Stimulated activated effector memory CD8-positive, alpha-beta T cell treated with anti-CD3 and anti-CD28 coated beads, Interleukin-12 subunit alpha, Interleukin-12 subunit beta, amount 100 ng/mL, for 72 hours (primary cell): ENCODE measurements around the gene INMT.

Experiments
- ATAC-seq: fragments of 150-1000 bp; cut with Tn5 transposase; 2 replicates; pipeline ENCODE4 v1.10.0; 2021
- DNase-seq, 2 donors: peaks; one replicate each; pipeline ENCODE4 v3.0.0; 2021 to 2022; ENCODE audit warnings: low spot score in 2 of 2
- H3K27ac Mint-ChIP-seq: one replicate; pipeline ENCODE4 v1.8.0; 2022; ENCODE audit warnings: mild to moderate bottlenecking, mixed read lengths
- H3K36me3 Mint-ChIP-seq: one replicate; pipeline ENCODE4 v1.8.0; 2022; ENCODE audit warnings: mild to moderate bottlenecking, mixed read lengths
- H3K4me1 Mint-ChIP-seq: one replicate; pipeline ENCODE4 v1.8.0; 2022; ENCODE audit warnings: mixed read lengths
- H3K4me3 Mint-ChIP-seq: one replicate; pipeline ENCODE4 v1.8.0; 2022; ENCODE audit warnings: mild to moderate bottlenecking, mixed read lengths
- H3K9me3 Mint-ChIP-seq: one replicate; pipeline ENCODE4 v1.8.0; 2022; ENCODE audit warnings: mixed read lengths

Gene INMT

DNA sequence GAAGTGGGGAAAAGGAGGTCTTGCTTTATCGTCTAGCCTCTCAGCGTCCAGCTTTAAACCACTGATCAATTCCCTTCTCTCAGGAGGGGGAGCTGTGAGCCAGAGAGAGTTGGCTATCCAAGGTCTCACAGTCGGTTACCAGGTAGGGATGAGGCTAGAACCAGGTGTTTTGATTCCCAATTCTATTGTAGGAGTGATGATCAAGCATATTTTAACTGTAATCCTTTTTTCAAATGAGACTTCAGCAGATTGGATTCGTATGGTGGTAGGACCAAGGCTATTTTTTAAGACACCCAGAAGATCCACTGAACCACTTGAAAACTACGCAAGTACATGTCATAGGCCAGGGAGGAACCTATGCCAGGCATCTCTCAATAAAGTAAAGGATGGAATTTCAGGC lies 27.6 kb downstream of the INMT start:
- ATAC-seq = no peak
- H3K36me3 Mint-ChIP-seq = no peaks in the 10 kb centered on the region
- no peak for DNase-seq
- H3K9me3 Mint-ChIP-seq = no peaks in the 10 kb centered on the region
- no peak overlapping the region for H3K27ac Mint-ChIP-seq
- H3K4me3 Mint-ChIP-seq = no peak overlapping the region
- no peaks in the 10 kb centered on the region for H3K4me1 Mint-ChIP-seq

DNA sequence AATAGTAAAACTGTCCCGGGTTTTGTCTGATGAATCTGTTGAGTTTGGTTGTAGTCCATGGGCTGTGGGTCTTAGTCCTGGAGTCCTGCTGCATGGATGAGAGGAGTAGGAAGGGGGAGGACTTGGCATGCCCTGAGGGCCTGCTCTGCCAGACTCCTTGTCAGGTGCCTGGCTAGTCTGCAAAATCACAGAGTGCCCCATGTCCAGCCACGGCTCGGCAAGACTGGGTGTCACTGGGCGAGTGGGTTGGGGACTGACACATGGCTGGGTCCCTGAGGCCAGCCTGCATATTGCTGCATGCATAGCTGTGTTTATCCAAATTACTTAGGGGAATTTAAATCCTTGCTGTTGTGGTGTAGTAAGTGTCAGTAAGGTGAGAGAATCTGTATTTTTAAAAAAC lies 29.0 kb downstream of the INMT start:
- no peak overlapping the region for H3K27ac Mint-ChIP-seq
- ATAC-seq = no peak
- H3K9me3 Mint-ChIP-seq = no peaks in the 10 kb centered on the region
- no peak overlapping the region for H3K4me3 Mint-ChIP-seq
- no peaks in the 10 kb centered on the region for H3K36me3 Mint-ChIP-seq
- H3K4me1 Mint-ChIP-seq = no peaks in the 10 kb centered on the region
- no peak for DNase-seq

DNA sequence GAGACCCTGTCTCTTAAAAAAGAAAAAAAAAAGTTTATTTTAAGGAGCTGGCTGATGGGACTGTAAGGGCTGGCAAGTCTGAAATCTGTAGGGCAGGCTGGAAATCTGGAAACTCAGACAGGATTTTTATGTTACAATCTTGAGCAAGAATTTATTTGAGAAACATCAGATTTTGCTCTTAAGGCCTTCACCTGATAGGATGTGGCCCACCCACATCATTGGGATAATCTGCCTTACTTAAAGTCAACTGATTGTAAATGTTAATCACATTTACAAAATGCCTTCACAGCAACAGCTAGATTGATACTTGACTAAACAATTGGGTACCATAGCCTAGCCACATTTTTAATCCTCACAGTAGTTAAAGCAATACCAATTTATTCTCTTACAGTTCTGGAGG lies 30.8 kb downstream of the INMT start:
- Mint-ChIP-seq H3K27ac (no peak overlapping the region), H3K4me3 (no peak overlapping the region), H3K4me1 (no peaks in the 10 kb centered on the region), H3K36me3 (no peaks in the 10 kb centered on the region), H3K9me3 (no peaks in the 10 kb centered on the region)
- ATAC-seq (no peak), DNase-seq (no peak)

DNA sequence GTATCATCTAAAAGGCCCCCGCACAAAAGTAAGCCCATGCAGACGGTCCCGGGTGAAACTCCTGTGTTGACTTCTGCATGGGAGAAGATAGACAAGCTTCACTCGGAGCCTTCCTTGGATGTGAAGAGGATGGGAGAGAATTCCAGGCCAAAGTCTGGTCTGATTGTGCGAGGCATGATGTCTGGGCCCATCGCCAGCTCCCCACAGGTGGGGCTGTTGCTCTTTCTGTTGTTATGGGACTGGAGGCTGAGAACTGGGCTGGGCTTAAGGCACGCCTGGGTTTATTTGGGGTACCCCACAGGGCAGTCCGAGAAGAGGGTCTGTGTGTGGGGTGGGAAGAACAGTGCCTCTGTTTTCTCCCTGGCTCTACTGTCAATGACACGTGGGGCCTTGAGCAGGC lies 33.9 kb downstream of the INMT start:
- peak overlapping the region; percentile 3 for H3K27ac Mint-ChIP-seq

DNA sequence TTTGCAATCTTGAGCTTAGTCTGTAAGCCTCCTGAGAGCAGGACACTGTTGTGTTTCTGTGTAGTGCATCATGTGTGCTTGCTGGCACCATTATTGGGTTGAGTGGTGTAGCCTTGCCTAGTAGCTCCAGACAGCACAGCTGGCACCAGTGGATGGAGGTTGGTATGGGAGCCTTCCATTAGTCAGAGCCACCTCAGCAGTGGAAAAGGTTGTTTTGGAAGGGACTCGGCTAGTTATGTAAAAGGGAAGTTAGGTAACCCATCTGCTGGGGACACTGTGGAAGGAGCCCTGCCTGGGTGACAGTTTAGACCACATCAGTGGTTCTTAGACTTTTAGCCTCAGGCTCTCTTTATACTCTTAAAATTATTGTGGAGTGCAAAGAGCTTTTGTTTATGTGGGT lies 35.6 kb downstream of the INMT start:
- no peak for DNase-seq
- Mint-ChIP-seq H3K27ac (no peak overlapping the region), H3K36me3 (no peaks in the 10 kb centered on the region), H3K4me3 (no peak overlapping the region), H3K9me3 (no peaks in the 10 kb centered on the region), H3K4me1 (no peaks in the 10 kb centered on the region)
- no peak for ATAC-seq

More for the DNA sequence above, 33.9 kb downstream of the INMT start:
- DNase-seq (no peak), ATAC-seq (no peak)
- Mint-ChIP-seq H3K9me3 (no peaks in the 10 kb centered on the region), H3K4me3 (no peak overlapping the region), H3K36me3 (no peaks in the 10 kb centered on the region), H3K4me1 (no peaks in the 10 kb centered on the region)

DNA sequence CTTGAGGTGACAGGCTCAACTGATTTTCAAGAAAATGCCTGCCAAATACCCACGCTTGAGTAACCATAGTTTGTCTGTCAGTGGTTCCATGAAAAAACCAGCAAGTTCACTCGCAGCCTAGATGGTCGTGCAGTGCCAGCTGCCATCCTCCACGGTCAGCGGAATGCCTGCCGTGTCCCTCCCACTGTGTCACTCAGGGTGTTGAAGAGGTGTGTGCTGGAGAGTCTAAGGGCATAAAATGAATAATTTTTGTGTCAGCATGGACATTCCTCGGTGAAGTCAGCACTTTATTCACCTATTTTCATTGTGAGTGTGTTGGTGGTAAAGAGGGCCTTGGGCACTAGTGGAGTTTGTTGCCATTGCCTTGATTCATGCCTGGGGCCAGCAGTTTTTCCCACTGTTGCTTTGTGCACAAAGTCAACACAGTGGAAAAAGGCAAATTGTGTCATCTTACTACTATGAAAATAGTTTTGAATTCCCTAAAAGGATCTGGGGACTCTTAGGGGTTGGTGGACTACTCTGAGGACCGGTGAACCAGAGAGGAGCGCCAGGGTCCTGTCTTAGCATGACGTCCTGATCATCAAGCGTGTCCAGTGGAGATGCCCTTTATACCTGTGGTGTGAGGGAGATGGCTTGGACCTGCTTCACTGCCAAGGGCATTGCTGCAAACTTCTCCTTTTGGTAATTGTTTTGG lies 36.9 kb downstream of the INMT start:
- Mint-ChIP-seq H3K9me3 (no peaks in the 10 kb centered on the region), H3K4me3 (no peak overlapping the region), H3K4me1 (no peaks in the 10 kb centered on the region), H3K27ac (no peak overlapping the region), H3K36me3 (no peaks in the 10 kb centered on the region)
- no peak for DNase-seq
- ATAC-seq = no peak

DNA sequence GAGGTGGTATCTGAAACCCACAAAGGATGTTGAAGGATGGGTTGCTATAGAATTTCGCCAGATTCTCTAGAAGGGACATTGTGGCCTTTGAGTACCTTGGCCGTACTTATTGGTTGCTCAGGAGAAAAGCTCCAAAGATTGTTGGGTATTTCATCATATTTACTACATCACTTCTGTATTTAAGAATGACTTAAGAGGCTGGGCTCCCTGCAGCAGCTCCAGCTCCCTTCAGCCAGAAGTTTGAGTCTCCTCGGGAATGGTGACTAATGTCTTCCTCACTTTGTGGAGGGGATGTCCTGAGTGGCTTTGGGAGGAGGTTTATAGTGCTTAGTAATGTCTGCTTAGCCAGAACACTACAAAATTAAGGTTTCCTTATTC lies 37.4 kb downstream of the INMT start:
- no peak for DNase-seq

DNA sequence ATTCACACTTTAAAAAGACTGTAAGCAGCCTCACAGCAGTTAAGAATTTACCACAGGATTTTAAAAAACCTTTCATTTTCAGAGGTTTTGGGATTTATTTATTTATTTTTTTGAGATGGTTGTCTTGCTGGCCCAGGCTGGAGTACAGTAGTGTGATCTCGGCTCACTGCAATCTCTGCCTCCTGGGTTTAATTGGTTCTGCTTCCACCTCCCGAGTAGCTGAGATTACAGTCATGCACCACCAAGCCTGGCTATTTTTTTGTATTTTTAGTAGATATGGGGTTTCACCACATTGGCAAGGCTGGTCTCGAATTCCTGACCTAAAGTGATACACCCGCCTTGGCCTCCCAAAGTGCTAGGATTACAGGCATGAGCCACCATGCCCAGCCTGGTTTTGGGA lies 38.4 kb downstream of the INMT start:
- DNase-seq (no peak), ATAC-seq (no peak)
- Mint-ChIP-seq H3K4me3 (no peak overlapping the region), H3K4me1 (no peaks in the 10 kb centered on the region), H3K27ac (no peak overlapping the region), H3K9me3 (no peaks in the 10 kb centered on the region), H3K36me3 (no peaks in the 10 kb centered on the region)

More for the DNA sequence above, 37.4 kb downstream of the INMT start:
- Mint-ChIP-seq H3K4me3 (no peak overlapping the region), H3K4me1 (no peaks in the 10 kb centered on the region), H3K9me3 (no peaks in the 10 kb centered on the region), H3K36me3 (no peaks in the 10 kb centered on the region), H3K27ac (no peak overlapping the region)
- ATAC-seq = no peak

DNA sequence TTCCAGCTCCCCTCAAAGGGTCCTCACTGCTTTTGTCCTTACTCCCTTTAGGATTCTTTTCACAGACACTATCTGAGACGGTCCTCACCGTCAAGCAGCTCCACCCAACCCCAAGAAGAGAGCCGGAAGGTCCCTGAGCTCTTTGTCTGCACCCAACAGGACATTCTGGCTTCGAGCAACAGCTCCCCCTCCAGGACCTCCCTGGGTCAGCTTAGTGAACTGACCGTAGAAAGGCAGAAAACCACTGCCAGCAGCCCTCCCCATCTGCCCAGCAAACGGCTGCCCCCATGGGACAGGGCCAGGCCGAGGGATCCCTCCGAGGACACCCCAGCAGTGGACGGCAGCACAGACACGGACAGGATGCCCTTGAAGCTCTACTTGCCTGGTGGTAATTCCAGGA lies 39.2 kb downstream of the INMT start:
- no peaks in the 10 kb centered on the region for H3K9me3 Mint-ChIP-seq
- ATAC-seq (no peak), DNase-seq (no peak)
- no peak overlapping the region for H3K4me3 Mint-ChIP-seq
- no peak overlapping the region for H3K27ac Mint-ChIP-seq
- H3K36me3 Mint-ChIP-seq = no peaks in the 10 kb centered on the region
- peaks cover 4% of the 10 kb centered on the region for H3K4me1 Mint-ChIP-seq

DNA sequence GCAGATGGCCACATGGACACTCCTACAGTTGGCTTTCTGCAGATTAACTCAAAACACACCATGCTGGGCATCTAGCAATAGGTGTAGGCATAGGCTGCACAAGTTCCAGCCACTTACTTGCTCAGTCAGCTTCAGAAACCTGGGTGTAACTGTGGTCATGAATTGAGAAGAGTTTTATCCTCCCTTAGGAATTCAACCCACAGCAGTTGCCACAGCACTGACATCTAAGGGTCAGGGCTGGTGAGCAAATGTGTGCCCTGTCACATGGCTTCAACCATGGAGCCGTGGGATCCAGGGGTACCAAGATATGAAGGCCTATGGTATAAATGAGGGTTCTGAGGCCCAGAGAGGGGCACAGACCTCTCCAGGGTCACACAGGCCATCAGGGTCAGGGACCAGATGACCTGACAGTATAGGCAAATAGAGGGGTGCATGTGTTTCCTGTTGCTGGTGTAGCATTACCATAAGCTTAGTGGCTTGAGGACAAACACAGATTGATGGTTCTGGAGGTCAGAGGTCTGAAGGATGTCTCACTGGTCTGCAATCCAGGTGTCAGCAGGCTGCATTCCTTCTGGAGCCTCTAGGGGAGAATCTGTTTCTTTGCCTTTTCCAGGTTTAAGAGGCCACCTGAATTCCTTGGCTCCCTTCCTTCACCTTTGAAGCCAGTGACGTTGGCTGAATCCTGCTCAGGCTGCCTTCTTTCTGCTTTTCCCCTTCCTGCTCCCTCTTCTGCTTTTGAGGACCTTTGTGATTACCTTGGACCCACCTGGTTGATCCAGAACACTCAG lies 43.4 kb downstream of the INMT start:
- H3K4me3 Mint-ChIP-seq = no peak overlapping the region
- H3K27ac Mint-ChIP-seq = peak overlapping the region; percentile 84
- H3K36me3 Mint-ChIP-seq = no peaks in the 10 kb centered on the region
- DNase-seq = no peak
- no peaks in the 10 kb centered on the region for H3K9me3 Mint-ChIP-seq
- no peak for ATAC-seq
- H3K4me1 Mint-ChIP-seq = peaks cover 17% of the 10 kb centered on the region

DNA sequence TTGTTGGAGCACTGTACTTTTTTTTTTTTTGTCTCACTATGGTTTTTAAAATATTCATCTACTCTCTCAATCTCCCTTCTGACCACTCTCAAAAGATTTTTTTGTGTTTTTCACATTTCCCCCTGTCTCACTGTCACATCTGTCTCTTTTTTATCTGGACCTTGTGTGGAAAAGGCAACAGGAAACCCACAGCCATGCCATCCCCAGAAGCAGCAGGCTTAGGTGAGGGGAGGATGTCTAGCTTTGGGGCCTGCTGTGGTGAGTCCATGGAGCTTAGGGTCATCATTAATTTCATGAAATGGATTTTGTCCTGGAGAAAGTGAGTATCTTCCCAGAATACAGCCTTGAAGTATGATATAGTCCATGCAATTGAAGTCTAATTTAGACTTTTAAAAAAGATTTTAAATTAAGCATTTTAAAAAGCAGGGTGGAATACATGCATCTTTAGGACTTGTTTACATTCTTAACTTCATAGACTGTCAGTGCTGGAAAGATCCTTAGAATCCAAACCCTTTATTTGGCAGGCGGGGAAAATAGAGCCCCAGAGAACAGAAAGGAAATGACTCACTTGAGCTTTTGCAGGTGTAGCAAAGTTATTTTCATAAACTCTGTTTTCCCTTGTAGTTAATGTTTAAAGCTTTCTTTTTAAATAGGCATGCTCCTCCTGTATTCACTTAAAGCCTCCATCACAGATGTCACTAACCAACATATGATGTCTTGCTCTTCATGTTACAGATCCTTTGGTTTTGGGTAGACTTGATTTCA lies 44.4 kb downstream of the INMT start:
- Mint-ChIP-seq H3K36me3 (no peaks in the 10 kb centered on the region), H3K4me1 (peaks cover 17% of the 10 kb centered on the region), H3K4me3 (no peak overlapping the region), H3K9me3 (no peaks in the 10 kb centered on the region), H3K27ac (peak overlapping the region; percentile 84)
- DNase-seq = peak in 1 of 2 donors; percentile 17
- ATAC-seq = no peak

DNA sequence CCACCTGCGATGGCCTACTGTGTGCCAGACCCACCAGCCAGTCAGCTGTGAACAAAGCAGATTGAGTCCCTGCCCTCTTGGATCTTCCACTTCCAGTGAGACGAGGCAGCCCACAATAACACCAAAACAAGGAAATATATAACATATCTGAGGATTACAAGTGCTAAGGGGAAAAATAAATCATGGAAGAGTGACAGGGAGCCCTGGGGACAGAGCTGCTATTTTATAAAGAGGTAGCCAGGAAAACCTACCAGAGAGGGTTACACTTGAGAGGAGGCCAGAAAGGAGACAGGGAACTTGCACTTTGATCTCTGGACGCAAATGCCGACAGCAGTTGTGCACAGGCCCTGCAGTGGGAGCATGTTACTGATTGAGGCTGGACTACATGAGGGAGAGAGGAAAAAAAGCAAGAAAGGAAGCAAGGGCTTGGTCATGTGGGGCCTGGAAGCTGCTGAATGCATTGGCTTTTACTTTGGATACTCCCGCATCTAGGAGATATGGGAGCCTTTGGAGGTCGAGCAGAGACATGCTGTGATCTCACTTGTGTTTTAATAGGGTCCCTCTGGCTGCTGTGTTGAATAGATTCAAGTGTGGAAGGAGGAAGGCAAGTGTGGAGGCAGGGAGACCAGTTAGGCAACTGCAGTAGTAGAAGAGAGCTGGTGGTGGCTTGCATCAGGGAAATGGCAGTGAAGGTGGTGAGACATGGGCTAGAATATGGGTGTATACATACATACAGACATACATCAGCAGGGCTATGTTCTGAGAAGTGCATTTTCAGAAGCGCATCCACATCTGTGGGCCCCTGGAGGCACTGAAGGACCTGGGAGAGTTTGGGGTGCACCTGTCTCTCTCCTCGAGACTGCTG lies 45.5 kb downstream of the INMT start:
- H3K4me1 Mint-ChIP-seq = peaks cover 17% of the 10 kb centered on the region
- H3K9me3 Mint-ChIP-seq = no peaks in the 10 kb centered on the region
- no peak for ATAC-seq
- H3K36me3 Mint-ChIP-seq = no peaks in the 10 kb centered on the region
- no peak overlapping the region for H3K4me3 Mint-ChIP-seq
- H3K27ac Mint-ChIP-seq = no peak overlapping the region
- DNase-seq = peak in 1 of 2 donors; percentile 30

DNA sequence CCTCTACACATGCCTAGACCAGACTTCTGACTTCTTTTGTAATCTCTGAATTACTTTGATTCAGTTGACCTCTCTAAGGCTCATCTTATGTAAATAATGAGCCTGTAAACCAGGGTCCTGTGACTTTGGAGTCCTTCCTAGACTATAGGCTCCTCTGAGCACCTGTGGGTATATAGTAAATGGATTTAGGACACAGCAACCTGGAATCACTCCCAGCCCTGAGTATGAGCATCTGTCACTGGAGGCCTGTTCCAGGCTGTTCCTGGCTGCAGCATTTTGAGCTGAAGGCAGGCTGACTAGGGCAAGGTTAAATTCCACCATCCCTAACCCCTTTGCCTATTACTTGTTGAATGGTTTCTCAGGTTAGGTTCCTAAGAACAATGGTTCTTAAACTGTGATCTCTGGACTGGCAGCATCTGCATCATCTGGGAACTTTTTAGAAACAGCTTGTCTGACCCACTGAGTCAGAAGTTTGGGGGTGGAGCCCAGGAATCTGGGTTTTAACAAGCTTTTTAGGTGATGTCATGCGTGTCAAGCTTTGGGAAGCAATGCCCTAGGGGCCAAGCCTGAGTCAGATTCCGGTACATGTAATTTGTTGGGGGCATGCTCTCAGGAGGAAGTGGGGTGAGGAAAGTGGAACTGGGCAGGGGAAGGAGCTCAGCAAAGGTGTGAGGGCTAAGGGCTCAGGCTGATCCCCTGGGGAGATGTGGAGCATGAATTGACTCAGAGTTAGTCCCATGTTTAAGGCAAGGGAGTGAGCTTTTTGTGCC lies 47.5 kb downstream of the INMT start:
- peaks cover 17% of the 10 kb centered on the region for H3K4me1 Mint-ChIP-seq
- H3K9me3 Mint-ChIP-seq = no peaks in the 10 kb centered on the region
- no peaks in the 10 kb centered on the region for H3K36me3 Mint-ChIP-seq
- DNase-seq (no peak), ATAC-seq (peak; percentile 50)
- no peak overlapping the region for H3K4me3 Mint-ChIP-seq
- peak overlapping the region; percentile 7 for H3K27ac Mint-ChIP-seq

DNA sequence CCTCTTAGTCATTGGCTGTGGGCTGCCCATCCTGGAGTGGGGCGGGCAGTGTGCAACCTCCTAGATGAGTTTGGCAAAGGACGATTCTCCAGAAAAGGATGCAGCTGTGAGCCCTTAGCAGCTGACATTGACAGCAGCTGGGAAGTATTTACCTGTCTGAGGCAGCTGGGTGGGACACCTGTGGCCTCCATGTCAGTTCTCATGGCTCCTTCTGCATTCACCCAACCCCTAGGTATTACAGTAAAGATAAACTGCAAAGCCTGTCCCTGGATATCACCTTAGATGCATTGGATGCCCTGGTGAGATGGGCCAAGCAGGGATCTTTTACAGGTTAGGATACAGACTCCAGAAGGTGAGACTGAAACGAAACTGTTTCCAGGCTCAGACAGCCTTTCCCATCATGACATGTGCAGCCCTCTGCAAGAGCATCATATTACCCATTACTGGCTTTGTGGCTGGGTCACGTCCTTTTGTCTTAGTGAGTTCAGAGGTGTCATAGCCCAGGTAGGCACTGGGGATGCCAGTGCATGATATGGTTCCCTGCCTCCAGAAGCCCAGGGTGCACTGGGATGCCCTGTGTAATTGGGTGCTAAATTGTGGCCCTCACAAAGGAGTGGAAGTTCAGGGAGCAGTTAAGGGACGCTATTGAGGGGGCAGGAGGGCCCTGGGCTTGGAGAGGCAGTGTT lies 48.2 kb downstream of the INMT start:
- no peak for ATAC-seq
- peaks cover 17% of the 10 kb centered on the region for H3K4me1 Mint-ChIP-seq
- no peaks in the 10 kb centered on the region for H3K9me3 Mint-ChIP-seq
- H3K27ac Mint-ChIP-seq = peak overlapping the region; percentile 7
- no peaks in the 10 kb centered on the region for H3K36me3 Mint-ChIP-seq
- no peak overlapping the region for H3K4me3 Mint-ChIP-seq
- no peak for DNase-seq
